ENCODE results near the gene CLCNKB.
A peak's percentile ranks its signal among the peaks of the same experiment; 100 is the strongest.

CLCNKB gene

DNA sequence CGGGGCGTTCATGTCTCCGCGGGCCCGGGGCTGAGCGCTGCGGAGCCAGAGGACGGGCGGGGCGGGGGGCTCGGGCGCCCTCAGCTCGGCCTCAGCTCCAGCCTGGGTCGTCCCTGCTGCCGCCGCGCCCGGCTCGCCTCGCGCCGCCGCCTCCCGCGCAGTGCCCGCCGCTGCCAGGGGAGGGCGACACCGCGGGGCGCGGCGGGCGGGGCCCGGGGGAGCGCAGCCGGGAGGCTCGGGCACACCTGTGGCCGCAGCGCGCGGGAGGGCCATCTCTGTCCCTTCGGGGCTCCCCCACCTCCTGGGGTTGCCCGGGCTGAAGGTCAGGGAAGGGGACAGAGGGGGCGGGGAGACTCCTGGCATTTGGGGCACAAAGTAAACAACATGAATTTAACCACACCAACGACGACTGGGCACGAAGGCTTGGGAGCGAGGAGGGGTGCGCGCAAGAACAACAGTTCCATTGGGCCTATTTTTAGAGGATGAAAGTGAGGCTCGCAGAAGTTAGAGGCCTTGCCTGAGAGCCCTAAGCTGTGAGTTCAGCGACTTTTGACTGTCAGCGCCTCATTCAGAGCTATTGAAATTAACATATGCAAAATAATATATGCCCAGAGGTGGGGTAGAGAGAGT is 30.0 kb downstream of the CLCNKB start, which contains the start of gene FAM131C:
FAM131C (minus strand) TSS at position 162 of the 630 bp plus-strand sequence. CDS start 209 bp downstream, outside the sequence.
- Histone ChIP-seq H3K4me3 (ENCODE audit: insufficient read depth, low read depth, low read length, poor library complexity, severe bottlenecking) (peak within 1 kb of the TSS; percentile 49), H3K27me3 (replicated peaks; ENCODE audit: control insufficient read depth, insufficient read depth, low read length, poor library complexity, severe bottlenecking) (peaks cover 3% of the 10 kb centered on the region), H3K9me3 (ENCODE audit: control insufficient read depth, low read length) (no peaks in the 10 kb centered on the region), H3K36me3 (ENCODE audit: control insufficient read depth, insufficient read depth, low read length) (no peaks in the 10 kb centered on the region), H3K4me1 (ENCODE audit: control insufficient read depth, insufficient read depth, low read length, poor library complexity, severe bottlenecking) (peaks cover 20% of the 10 kb centered on the region), H3K27ac (ENCODE audit: insufficient read depth, low read length, poor library complexity, severe bottlenecking) (no peak within 1 kb of the TSS)
- peak in 2 of 3 donors; percentile 12 to 22 for DNase-seq

DNA sequence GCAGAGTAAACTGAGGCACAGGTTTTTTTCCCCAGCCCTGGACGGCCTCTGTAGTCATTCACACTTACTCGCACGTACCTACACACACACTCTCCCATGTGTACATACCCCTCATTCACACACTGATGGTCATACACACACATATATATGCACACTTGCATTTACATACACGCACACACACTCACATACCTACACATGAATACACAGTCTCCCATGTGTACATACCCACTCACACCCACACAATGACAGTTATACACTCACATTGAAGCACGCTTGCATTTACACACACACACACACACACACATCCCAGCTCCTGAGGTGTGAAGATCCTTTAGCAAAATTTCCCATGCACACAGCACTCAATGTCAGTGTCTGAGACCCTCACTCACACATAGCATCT is 30.6 kb downstream of the CLCNKB start:
- no peak overlapping the region for H3K4me3 ChIP-seq (ENCODE audit: insufficient read depth, low read depth, low read length, poor library complexity, severe bottlenecking)

DNA sequence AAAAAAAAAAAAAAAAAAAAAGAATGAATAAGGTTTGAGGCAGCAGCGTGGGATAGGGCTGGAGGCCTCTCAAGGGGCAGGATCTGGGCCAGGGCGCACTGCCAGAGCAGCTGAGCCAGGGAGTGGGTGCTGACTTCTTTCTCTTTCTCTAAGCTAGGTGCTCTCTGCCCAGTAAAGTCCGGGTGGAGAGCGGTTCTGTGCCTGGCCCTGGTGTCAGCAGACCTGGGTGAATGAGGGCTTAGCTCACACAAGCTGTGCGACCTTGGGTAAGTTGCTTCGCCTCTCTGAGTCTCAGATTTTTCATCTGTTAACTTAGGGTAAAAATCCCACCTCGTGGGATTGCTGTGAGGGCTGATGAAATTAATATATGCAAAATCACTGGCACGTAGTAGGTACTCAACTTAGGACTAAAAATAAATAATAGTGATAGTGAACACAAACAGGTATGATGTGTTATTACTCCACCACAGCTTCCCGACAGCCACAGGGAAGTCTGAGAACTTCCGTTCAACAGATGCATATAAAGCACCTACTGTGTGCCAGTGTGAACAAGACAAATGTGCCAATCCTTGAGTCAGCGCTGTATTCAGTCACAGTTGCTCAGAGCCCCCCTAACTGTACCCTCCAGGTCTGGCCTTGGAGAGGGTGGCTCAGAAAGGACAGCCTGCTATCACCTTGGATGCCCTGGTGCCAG is 31.9 kb downstream of the CLCNKB start:
- DNase-seq, result no peak
- Histone ChIP-seq H3K4me1 (ENCODE audit: control insufficient read depth, insufficient read depth, low read length, poor library complexity, severe bottlenecking) (peaks cover 19% of the 10 kb centered on the region), H3K27me3 (replicated peaks; ENCODE audit: control insufficient read depth, insufficient read depth, low read length, poor library complexity, severe bottlenecking) (peaks cover 3% of the 10 kb centered on the region), H3K4me3 (ENCODE audit: insufficient read depth, low read depth, low read length, poor library complexity, severe bottlenecking) (no peak overlapping the region), H3K27ac (ENCODE audit: insufficient read depth, low read length, poor library complexity, severe bottlenecking) (no peak overlapping the region), H3K9me3 (ENCODE audit: control insufficient read depth, low read length) (no peaks in the 10 kb centered on the region), H3K36me3 (ENCODE audit: control insufficient read depth, insufficient read depth, low read length) (no peaks in the 10 kb centered on the region)

More for the DNA sequence above, 30.6 kb downstream of the CLCNKB start:
- peaks cover 3% of the 10 kb centered on the region for H3K27me3 ChIP-seq (replicated peaks; ENCODE audit: control insufficient read depth, insufficient read depth, low read length, poor library complexity, severe bottlenecking)
- no peaks in the 10 kb centered on the region for H3K9me3 ChIP-seq (ENCODE audit: control insufficient read depth, low read length)
- H3K4me1 ChIP-seq (ENCODE audit: control insufficient read depth, insufficient read depth, low read length, poor library complexity, severe bottlenecking), result peaks cover 23% of the 10 kb centered on the region
- H3K36me3 ChIP-seq (ENCODE audit: control insufficient read depth, insufficient read depth, low read length), result no peaks in the 10 kb centered on the region
- H3K27ac ChIP-seq (ENCODE audit: insufficient read depth, low read length, poor library complexity, severe bottlenecking), result no peak overlapping the region
- DNase-seq, result no peak

DNA sequence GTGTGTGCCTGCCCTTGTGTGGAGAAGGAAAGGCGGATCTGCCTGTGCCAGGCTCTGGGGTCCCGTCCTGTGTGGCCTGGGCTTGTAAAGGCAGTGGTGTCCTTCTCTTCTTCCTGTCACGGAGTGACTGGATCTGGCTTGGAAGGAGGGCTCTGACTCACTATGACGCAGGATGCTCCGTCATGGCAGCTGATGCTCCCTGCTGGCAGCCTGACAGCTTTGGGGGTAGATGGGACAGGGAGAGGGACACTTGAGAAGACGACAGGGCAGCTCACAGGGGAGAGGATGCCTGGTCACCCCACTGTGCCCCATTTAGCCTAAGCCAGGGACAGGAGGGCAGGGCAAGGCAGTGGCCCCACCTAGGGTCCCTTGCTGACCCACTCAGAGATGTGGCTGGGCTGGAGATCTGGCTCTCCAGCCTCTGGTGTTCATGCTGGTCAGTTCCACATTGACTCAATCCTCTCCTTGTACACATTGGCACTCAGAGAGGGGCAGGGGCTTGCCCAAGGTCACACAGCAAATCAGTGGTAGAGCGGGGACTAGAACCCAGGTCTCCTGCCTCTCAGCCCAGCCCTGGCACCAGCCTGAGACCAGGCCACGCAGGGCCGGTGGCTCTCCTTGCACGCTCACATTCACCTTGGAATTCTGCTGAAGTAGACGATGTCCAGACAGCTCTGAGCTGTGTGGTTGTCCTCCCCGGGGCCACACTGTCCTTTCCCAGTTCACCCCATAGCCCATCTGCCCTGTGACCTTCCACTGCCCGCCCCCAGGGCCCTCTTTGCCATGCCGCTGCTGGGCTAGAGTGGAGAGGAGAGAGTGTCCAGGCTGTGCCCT is 32.7 kb downstream of the CLCNKB start:
- peaks cover 3% of the 10 kb centered on the region for H3K27me3 ChIP-seq (replicated peaks; ENCODE audit: control insufficient read depth, insufficient read depth, low read length, poor library complexity, severe bottlenecking)
- H3K9me3 ChIP-seq (ENCODE audit: control insufficient read depth, low read length), result no peaks in the 10 kb centered on the region
- H3K36me3 ChIP-seq (ENCODE audit: control insufficient read depth, insufficient read depth, low read length), result no peaks in the 10 kb centered on the region
- no peak overlapping the region for H3K4me3 ChIP-seq (ENCODE audit: insufficient read depth, low read depth, low read length, poor library complexity, severe bottlenecking)
- H3K4me1 ChIP-seq (ENCODE audit: control insufficient read depth, insufficient read depth, low read length, poor library complexity, severe bottlenecking), result peaks cover 15% of the 10 kb centered on the region
- H3K27ac ChIP-seq (ENCODE audit: insufficient read depth, low read length, poor library complexity, severe bottlenecking), result no peak overlapping the region
- DNase-seq, result no peak

DNA sequence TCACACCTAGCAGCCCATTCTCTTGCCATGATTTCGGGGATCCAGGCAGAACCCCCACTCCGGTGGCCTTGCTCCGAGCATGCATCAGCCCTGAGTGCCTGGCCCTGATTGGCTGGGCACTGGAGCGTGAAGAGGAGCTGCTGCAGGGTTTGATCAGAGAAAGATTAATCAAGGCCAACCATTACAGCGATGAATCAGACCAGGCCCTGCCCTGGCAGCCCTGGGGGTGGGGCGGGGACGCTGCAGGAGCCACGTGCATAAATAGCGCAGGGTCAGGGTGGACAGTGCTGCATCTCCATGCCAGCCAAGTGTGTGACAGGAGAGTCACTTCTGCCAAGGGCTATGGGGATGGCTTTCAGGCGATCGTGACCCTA is 33.3 kb downstream of the CLCNKB start:
- no peak for DNase-seq
- Histone ChIP-seq H3K36me3 (ENCODE audit: control insufficient read depth, insufficient read depth, low read length) (no peaks in the 10 kb centered on the region), H3K27ac (ENCODE audit: insufficient read depth, low read length, poor library complexity, severe bottlenecking) (no peak overlapping the region), H3K4me1 (ENCODE audit: control insufficient read depth, insufficient read depth, low read length, poor library complexity, severe bottlenecking) (peaks cover 15% of the 10 kb centered on the region), H3K4me3 (ENCODE audit: insufficient read depth, low read depth, low read length, poor library complexity, severe bottlenecking) (no peak overlapping the region), H3K27me3 (replicated peaks; ENCODE audit: control insufficient read depth, insufficient read depth, low read length, poor library complexity, severe bottlenecking) (peaks cover 3% of the 10 kb centered on the region), H3K9me3 (ENCODE audit: control insufficient read depth, low read length) (no peaks in the 10 kb centered on the region)

DNA sequence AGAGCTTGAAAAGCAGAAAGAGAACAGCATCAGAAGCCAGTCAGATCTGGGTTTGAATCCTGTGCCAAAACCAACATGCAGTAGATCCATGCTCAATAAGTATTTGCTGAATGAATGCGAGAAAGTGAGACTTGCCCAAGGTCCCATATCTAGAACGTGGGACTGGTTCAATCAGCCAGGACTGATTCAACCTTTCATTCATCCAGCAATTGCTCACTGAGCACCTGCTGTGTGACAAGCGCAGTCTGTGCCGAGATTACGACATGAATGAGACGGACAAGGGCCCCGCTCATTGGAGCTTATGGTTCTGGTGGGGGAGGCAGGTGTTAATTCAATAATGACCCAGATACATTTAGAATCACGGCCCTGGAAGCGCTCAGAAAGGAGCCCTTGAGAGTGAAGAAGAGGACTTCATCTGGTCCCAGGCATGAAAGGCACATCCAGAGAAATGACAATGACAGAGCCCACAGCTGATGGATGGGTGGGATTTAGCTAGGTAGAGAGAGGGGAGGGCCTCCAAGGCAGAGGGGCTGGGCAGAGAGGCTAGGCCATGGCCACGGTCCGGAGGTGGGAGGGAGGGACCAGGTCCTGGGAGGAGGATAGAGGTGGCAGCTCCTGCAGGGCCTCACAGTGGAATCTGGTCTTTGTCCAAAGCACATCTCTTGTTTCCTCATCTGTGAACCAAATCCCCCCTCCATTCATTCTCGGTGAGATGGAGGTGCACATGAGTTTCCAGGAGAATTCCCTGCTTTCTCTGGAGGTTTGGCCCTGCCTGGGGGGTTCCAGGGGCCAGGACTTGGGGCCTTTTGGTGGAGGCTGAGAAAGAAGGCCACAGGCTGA is 34.0 kb downstream of the CLCNKB start:
- Histone ChIP-seq H3K27me3 (replicated peaks; ENCODE audit: control insufficient read depth, insufficient read depth, low read length, poor library complexity, severe bottlenecking) (peaks cover 3% of the 10 kb centered on the region), H3K27ac (ENCODE audit: insufficient read depth, low read length, poor library complexity, severe bottlenecking) (no peak overlapping the region), H3K36me3 (ENCODE audit: control insufficient read depth, insufficient read depth, low read length) (no peaks in the 10 kb centered on the region), H3K9me3 (ENCODE audit: control insufficient read depth, low read length) (no peaks in the 10 kb centered on the region), H3K4me1 (ENCODE audit: control insufficient read depth, insufficient read depth, low read length, poor library complexity, severe bottlenecking) (peaks cover 15% of the 10 kb centered on the region), H3K4me3 (ENCODE audit: insufficient read depth, low read depth, low read length, poor library complexity, severe bottlenecking) (no peak overlapping the region)
- DNase-seq, result no peak

DNA sequence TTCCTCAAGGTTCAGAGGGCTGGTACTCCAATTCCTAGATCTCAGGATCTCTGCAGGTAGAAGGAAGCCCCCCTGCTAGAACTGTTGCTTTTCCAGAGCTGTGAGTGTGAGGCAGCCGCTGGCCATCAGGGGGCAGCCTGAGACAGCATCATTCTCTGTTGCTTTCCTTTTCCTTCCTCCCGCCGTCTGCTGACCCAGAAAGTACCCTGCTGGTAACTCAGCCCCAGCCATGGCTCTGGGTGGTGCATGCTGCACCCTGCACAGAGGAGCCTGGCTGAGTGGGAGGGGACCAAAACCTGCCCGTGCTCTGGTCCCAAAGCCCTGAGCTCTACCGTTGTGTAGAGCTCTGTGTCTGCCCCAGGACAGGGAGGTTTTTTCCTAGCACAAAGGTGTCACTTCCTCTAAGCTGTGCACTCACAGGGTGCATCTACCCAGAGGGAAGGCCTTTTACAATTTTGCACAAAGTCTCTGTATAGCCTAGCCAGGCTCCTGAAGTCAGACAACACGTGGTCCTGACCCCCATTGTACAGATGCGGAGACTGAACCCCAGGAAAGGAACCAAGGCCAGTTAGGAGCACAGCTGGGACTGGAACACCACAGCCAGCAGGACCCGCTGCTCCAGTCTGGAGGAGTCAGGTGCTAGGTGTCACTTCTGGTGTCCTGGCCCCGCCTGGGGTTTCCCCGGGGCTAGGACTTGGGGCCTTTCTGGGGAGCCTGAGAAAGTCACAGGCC is 35.5 kb downstream of the CLCNKB start:
- peak; percentile 50 to 56 (median 55) for DNase-seq
- H3K9me3 ChIP-seq (ENCODE audit: control insufficient read depth, low read length), result no peaks in the 10 kb centered on the region
- H3K27ac ChIP-seq (ENCODE audit: insufficient read depth, low read length, poor library complexity, severe bottlenecking), result no peak overlapping the region
- H3K27me3 ChIP-seq (replicated peaks; ENCODE audit: control insufficient read depth, insufficient read depth, low read length, poor library complexity, severe bottlenecking), result no peaks in the 10 kb centered on the region
- peaks cover 6% of the 10 kb centered on the region for H3K4me1 ChIP-seq (ENCODE audit: control insufficient read depth, insufficient read depth, low read length, poor library complexity, severe bottlenecking)
- H3K4me3 ChIP-seq (ENCODE audit: insufficient read depth, low read depth, low read length, poor library complexity, severe bottlenecking), result peak overlapping the region; percentile 32
- H3K36me3 ChIP-seq (ENCODE audit: control insufficient read depth, insufficient read depth, low read length), result no peaks in the 10 kb centered on the region

DNA sequence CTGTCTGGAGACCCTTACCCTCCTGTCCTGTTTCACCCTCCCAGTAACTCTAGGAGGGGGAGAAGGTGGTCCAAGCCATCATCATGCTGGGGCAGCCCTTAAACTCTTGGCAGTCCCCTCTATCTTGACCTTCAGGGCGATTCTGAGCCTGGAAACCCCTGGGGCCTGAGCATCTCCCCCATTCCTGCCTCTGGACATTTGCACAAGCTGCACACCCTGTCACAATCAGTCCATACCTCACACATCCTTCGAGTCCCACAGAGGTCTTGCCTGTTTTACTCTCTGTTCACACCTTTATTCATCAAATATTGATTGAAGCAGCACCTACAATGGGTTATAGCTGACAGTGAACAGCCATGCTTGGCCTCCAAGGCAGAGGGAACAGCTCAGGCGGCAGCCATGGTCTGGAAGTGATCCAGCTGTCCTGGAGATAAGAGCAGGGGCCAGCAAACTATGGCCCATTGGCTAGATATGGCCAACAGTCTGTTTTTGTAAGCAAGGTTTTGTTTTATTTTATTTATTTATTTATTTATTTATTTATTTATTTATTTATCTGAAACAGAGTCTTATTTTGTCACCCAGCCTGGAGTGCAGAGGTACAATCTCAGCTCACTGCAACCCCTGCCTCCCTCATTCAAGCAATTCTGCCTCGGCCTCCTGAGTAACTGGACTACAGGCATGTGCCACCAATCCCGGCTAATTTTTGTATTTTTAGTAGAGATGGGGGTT is 37.0 kb downstream of the CLCNKB start:
- Histone ChIP-seq H3K36me3 (ENCODE audit: control insufficient read depth, insufficient read depth, low read length) (no peaks in the 10 kb centered on the region), H3K4me1 (ENCODE audit: control insufficient read depth, insufficient read depth, low read length, poor library complexity, severe bottlenecking) (peaks cover 6% of the 10 kb centered on the region), H3K9me3 (ENCODE audit: control insufficient read depth, low read length) (no peaks in the 10 kb centered on the region), H3K4me3 (ENCODE audit: insufficient read depth, low read depth, low read length, poor library complexity, severe bottlenecking) (no peak overlapping the region), H3K27me3 (replicated peaks; ENCODE audit: control insufficient read depth, insufficient read depth, low read length, poor library complexity, severe bottlenecking) (no peaks in the 10 kb centered on the region), H3K27ac (ENCODE audit: insufficient read depth, low read length, poor library complexity, severe bottlenecking) (no peak overlapping the region)
- DNase-seq, result no peak
